Measurements from ENCODE around the gene DCST1.

DCST1 gene

DNA sequence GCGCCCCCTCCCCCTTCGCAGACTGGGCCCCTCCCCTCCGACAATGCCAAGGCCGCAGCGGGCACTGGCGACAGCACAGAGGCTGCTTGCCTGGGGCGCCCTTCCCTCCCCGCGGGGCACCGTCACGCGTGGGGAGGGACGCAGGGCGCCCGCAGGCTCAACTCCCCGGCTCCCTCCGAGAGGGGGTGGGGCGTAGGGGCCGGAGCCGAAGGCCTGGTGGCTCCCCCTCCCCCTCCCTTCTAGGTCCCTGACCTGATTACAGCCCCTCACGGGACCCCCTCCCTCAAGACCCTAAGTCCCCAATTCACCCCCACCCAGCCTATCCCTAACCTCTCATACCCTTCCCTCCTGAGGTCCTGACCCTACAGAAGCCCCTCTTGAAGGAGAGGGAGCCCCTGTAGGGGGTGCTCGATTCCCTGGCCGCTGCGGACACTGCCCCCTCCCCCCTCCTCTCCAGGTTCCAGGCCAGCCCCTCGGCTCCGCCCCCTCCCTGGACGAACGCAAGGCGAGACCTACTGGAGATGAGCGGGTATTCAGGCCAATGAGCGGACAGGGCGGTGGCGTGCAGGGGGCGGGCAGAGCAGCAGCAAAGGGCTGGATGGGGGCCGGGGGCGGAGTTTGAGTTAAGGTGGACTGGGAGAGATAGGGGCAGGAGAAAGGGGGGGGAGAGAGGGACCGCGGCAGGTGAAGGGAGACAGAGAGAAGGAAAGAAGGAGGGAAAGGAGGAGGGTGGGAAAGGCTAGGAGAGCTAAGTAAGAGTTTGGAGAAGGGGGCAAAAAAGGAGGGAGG lies 31.8 kb upstream of the DCST1 start:
- peak; percentile 29 for TF ChIP-seq CTCF (IDR thresholded peaks at IDR 0.05; ENCODE audit: low read depth, low read length, missing control alignments)
- DNase-seq (ENCODE audit: low read depth): peak; percentile 96
- H3K4me3 ChIP-seq (ENCODE audit: low read depth, low read length): peak overlapping the region; percentile 73

DNA sequence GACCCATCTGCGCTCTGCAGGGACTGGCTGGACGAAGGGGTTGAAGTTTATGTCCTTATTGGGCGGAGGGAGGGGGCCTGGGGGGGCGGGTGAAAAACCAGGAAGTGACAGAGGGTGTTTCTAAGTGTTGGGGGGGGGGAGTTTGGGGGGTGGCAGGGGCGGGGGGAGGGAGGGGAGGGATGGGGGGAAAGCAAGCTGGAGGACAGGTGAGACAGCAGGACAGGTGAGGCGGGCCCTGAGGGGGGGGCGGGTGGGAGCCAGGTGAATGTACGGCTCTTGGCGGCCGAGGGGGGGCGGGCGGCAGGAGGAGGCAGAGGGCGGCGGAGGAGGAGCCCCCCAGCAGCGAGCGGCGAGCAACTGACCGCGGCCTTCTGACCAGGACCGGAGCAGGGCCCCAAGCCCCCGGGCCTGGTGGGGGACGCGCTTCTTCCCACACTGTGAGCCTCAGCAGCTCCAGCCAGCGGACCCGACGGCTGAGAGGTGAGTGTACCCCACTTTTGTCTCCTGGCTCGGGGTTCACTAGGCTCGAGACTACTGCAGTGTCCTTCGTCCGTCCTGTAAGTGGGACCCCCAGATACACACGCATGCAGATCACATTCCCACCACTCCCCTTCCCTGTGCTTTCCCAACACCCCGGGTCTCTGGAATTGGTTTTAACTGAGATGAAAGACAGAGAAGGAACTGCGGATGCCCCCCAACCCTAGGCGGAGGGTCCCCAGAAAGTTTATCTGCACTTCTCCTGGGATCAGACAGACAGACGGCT lies 31.0 kb upstream of the DCST1 start, which contains the start of gene ZBTB7B:
TSS of gene ZBTB7B (plus strand) at position 339 of the 763 bp plus-strand sequence. CDS start 11,859 bp downstream, outside the sequence.
- TF ChIP-seq CTCF (IDR thresholded peaks at IDR 0.05; ENCODE audit: low read depth, low read length, missing control alignments): no peak
- DNase-seq (ENCODE audit: low read depth): no peak
- H3K4me3 ChIP-seq (ENCODE audit: low read depth, low read length): peak within 1 kb of the TSS; percentile 91

- no peak for DNase-seq (ENCODE audit: low read depth)
- peak overlapping the region; percentile 91 for H3K4me3 ChIP-seq (ENCODE audit: low read depth, low read length)
- no peak for TF ChIP-seq CTCF (IDR thresholded peaks at IDR 0.05; ENCODE audit: low read depth, low read length, missing control alignments)
Observed at GRCh38 chr1:155003227-155003765, 30.3 kb upstream of the DCST1 start.

- TF ChIP-seq CTCF (IDR thresholded peaks at IDR 0.05; ENCODE audit: low read depth, low read length, missing control alignments): no peak
- peak overlapping the region; percentile 91 for H3K4me3 ChIP-seq (ENCODE audit: low read depth, low read length)
- no peak for DNase-seq (ENCODE audit: low read depth)
Observed at GRCh38 chr1:155003766-155004351, 29.8 kb upstream of the DCST1 start.

DNA sequence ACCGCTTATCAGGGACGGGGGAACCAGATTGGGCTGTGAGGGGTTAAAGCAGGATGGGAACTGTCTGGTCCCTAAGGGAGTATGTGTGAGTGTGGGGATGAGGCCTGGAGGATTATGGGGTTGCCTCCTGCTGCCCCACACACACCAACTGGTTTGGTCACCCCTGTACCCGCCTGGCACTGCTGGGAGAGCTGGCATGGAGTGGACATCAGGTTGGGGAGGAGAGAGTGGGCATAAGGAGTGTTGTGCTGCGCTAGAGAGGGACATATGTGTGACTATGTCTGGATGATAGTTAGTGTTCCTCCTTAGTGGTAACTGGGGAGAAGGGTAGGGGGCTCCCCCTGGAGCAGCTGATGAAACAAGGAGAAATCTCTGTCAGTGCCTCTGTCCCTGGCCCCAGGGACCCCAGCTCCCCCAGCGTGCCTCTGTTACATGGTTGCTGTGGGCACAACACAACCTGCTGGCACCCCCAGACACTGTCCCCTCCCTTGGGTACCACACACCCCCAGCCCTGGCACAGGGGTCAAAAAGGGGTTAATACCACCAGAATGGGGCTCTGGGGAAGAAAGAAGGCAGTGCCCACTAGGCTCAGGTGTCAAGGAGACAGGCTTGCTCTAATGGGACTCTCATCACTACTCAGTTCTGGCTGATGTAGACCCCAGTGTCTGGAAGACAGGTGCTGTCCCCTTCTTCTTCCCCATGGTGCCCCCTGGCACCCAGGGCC lies 29.1 kb upstream of the DCST1 start:
- no peak for TF ChIP-seq CTCF (IDR thresholded peaks at IDR 0.05; ENCODE audit: low read depth, low read length, missing control alignments)
- DNase-seq (ENCODE audit: low read depth): no peak
- H3K4me3 ChIP-seq (ENCODE audit: low read depth, low read length): peak overlapping the region; percentile 91

All from GM12864 (cell line).